Activated T-helper 2 cell treated with anti-CD3 and anti-CD28 coated beads, Interferon-gamma antibody, Interleukin-2, Interleukin-4, amounts not matched to agents 10 μg/mL and 5 μg/mL and 100 μg/mL, durations not matched to agents 14 hours and 24 hours and 36 hours (primary cell): ENCODE data around the gene IGFBP7. TPM values are rescaled to one million over a fixed set of nuclear protein-coding genes. Genes with fewer than 3 reads are reported as not detected.

Experiments used
- total RNA-seq: library from RNA; stranded (reverse); gene quantifications from 2 replicates; pipeline ENCODE4 v1.2.3, GENCODE V29; 2022

Gene IGFBP7
- total RNA-seq, 1 donor from 2014 or later, result not detected

Other genes starting within 250 kb of the IGFBP7 start
- 44.5 and 47.7 TPM in 2 replicates for gene REST, start 202.5 kb downstream of the IGFBP7 start, total RNA-seq
- gene NOA1, start 132.8 kb downstream of the IGFBP7 start, total RNA-seq, result 16.5 and 18.1 TPM in 2 replicates
- gene POLR2B, start 131.5 kb downstream of the IGFBP7 start, total RNA-seq, result 153 and 155 TPM in 2 replicates